BJ (cell line): ENCODE data around the gene RIOX2. TPM values are rescaled to one million over a fixed set of nuclear protein-coding genes. Genes with fewer than 3 reads are reported as not detected.
"Not testable (repeated sequence)": the region's sequence is repeated elsewhere in the genome, so short reads cannot be mapped to it uniquely, and the experiment has no call there.

ENCODE experiments used
- CTCF ChIA-PET: fragments of 350-600 bp; formaldehyde crosslinking; extraction: SDS; loops from one replicate; lab custom pipeline; 2021; ENCODE audit warnings: antibody characterized with exemption, inconsistent platforms; lab: Yijun Ruan, JAX
- POLR2A ChIA-PET: fragments of 300-600 bp; sonication (Branson Sonifier 250); formaldehyde crosslinking; extraction: SDS; loops from one replicate; lab custom pipeline; 2021; ENCODE audit warnings: antibody characterized with exemption; lab: Charles Lee
- DNase-seq: peaks from one replicate; pipeline ENCODE4 v3.0.0-alpha.2; 2011; ENCODE audit warnings: low read depth
- H3K27me3 ChIP-seq: 2 replicates; pipeline ENCODE4 v1.6.0; 2011; ENCODE audit warnings: low read length; ENCODE audit not compliant: control insufficient read depth, insufficient read depth
- H3K36me3 ChIP-seq: 2 replicates; pipeline ENCODE4 v1.5.1; 2011; ENCODE audit warnings: low read length; ENCODE audit not compliant: control insufficient read depth, insufficient read depth
- H3K4me3 ChIP-seq: 2 replicates; pipeline ENCODE4 v1.5.1; 2011; ENCODE audit warnings: low read depth, mild to moderate bottlenecking, control low read depth, low read length
- polyA plus RNA-seq: library from polyadenylated mRNA; depleted of rRNA; stranded (reverse); fragments of >200 nt; gene quantifications from 2 replicates; pipeline ENCODE4 v1.2.3, GENCODE V29; 2011
- TF ChIP-seq, protein P1 (sequence below): IDR thresholded peaks from 2 replicates; pipeline ENCODE4 v1.5.1; 2011; ENCODE audit warnings: low read depth, mild to moderate bottlenecking, control low read depth, inconsistent platforms, low read length, moderate library complexity; ENCODE audit not compliant: insufficient read depth

Gene RIOX2
- polyA plus RNA-seq, 1 experiment, result 19.6 TPM

DNA sequence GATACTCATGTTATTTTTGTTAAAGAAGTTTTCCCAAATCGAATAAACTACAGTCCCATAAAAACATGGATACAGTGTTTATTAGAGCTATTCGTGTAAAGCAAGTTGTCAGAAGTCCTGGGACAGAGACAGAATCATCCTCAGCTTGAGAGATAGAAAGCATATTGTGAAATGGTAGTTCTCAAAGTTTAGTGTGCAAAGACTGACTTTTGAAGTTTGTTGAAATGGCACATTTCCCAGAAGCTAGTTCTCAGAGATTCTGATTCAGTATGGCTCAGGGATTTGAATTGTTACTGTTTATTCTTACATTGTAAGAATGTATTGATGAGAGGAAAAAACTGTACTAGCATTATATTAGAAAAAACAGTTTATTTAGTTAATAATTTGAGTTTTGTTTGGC, 40.7 kb upstream of the RIOX2 start:
- POLR2A ChIA-PET, result no interaction called here
- no peak for DNase-seq
- TF ChIP-seq, protein P1, sequence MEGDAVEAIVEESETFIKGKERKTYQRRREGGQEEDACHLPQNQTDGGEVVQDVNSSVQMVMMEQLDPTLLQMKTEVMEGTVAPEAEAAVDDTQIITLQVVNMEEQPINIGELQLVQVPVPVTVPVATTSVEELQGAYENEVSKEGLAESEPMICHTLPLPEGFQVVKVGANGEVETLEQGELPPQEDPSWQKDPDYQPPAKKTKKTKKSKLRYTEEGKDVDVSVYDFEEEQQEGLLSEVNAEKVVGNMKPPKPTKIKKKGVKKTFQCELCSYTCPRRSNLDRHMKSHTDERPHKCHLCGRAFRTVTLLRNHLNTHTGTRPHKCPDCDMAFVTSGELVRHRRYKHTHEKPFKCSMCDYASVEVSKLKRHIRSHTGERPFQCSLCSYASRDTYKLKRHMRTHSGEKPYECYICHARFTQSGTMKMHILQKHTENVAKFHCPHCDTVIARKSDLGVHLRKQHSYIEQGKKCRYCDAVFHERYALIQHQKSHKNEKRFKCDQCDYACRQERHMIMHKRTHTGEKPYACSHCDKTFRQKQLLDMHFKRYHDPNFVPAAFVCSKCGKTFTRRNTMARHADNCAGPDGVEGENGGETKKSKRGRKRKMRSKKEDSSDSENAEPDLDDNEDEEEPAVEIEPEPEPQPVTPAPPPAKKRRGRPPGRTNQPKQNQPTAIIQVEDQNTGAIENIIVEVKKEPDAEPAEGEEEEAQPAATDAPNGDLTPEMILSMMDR, result no peak
- Histone ChIP-seq H3K27me3 (no peaks in the 10 kb centered on the region), H3K36me3 (no peaks in the 10 kb centered on the region), H3K4me3 (no peak overlapping the region)
- CTCF ChIA-PET, result interaction anchor here (0.6 to 5.0 kb wide), 4 partner anchors 10 to 220 kb away, joined by 3 to 45 read pairs (median 4); no protein-coding TSS in a partner anchor

DNA sequence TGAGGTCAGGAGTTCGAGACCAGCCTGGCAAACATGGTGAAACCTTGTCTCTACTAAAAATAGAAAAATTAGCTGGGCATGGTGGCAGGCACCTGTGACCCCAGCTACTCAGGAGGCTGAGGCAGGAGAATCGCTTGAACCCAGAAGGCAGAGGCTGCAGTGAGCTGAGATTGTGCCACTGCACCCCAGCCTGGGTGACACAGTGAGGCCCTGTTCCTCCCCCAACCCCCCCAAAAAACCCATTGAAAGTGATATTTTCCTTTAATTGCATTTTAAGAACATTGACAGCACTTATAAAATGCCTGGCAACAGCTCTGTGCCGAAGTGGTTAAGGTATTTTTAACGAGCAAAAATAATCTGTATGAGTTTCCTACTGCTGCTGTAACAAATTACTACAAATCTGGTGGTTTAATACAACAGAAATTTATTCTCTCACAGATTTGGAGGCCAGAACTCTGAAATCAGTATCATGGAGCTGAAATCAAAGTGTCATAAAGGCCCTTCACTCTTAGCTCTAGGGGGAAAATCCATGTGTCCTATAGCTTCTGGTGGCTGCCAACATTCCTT, 38.7 kb upstream of the RIOX2 start:
- H3K4me3 ChIP-seq, POLR2A ChIA-PET, H3K36me3 ChIP-seq, H3K27me3 ChIP-seq, DNase-seq: not testable (repeated sequence)
- CTCF ChIA-PET, result interaction anchor here (0.6 to 5.0 kb wide), 2 partner anchors 12 to 217 kb away, joined by 4 to 45 read pairs; no protein-coding TSS in a partner anchor

DNA sequence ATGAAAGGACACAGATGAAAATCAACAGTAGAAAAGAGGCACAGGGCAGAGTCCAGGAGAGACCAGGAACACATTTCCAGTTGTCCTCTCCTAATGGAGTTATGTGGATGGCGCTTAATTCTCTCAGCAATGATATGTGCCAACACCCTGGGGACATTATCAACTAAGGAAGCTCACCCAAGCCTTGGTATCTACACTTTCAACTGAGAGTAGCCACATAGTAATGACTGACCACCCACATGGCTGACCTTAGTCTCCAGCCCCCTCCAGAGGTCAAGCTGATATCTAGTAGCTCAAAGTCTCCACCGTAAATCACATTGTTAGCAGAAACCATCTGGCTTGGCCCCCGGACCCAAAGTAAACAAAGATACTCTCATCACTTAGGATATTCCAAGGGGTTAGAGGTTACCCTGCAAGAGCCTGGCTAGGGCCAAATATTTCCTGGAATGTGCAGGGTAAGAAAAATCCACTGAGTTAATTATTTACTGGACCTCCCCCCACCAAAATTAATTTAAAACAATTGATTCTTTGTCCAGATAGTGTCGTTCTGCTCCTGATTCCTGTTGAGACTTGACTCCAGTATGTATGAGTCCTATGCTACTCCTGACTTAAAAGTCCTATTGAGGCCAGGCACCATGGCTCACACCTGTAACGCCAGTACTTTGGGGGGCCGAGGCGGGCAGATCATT, 38.1 kb upstream of the RIOX2 start:
- TF ChIP-seq, protein P1, result no peak
- CTCF ChIA-PET, result interaction anchor here (5.0 kb wide), 1 partner anchor 13 kb away, joined by 45 read pairs; no protein-coding TSS in a partner anchor

DNA sequence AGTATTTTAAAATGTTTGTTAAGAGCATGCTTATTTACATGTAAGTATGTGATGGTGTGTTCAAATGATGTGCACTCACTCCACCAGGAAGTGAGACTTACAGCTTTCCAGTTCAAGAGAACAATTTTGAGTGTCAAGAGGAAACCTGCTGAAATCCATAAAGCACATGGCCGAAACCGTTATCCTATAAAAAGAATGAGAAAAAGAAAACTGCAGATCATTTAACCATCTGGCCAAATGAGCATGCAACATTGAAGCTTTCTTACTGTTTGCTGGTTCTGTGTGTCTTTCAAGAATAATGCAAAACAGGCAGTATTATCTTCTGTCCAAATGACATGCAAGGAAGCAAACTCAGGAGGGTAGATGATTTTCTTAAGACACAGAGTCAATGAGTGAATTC, 36.6 kb upstream of the RIOX2 start:
- no peak overlapping the region for H3K4me3 ChIP-seq
- TF ChIP-seq, protein P1, result no peak
- ChIA-PET POLR2A (no interaction called here), CTCF (interaction anchor here (2.1 kb wide), 1 partner anchor 14 kb away, joined by 11 read pairs; no protein-coding TSS in a partner anchor)
- H3K36me3 ChIP-seq, result no peaks in the 10 kb centered on the region
- no peaks in the 10 kb centered on the region for H3K27me3 ChIP-seq
- no peak for DNase-seq

More for the DNA sequence above, 38.1 kb upstream of the RIOX2 start:
- H3K27me3 ChIP-seq, result no peaks in the 10 kb centered on the region
- H3K36me3 ChIP-seq, result no peaks in the 10 kb centered on the region
- no peak for DNase-seq
- H3K4me3 ChIP-seq, result no peak overlapping the region
- POLR2A ChIA-PET, result no interaction called here

DNA sequence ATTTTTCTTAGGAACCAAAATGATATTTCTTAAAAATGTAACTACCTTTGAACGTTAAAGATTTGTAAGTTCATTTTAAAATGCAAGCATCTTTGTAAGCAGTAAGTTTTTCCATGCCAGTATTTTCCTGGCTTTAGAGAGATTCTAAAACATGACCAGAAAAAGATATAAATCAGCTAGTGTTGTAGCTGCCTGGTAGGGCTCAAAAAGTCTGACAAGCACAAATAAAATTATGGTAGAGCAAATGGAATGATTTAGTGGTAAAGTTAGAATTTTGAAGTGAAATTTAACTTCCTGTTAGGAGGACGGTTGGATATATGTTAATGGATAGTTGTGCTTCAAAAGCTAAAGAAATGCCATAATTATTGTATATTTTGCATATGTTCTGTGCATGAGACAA, 33.2 kb upstream of the RIOX2 start:
- no peak for DNase-seq
- Histone ChIP-seq H3K27me3 (no peaks in the 10 kb centered on the region), H3K4me3 (no peak overlapping the region), H3K36me3 (no peaks in the 10 kb centered on the region)
- ChIA-PET POLR2A (no interaction called here), CTCF (interaction anchor here (0.6 kb wide), 1 partner anchor 18 kb away, joined by 3 read pairs; no protein-coding TSS in a partner anchor)
- TF ChIP-seq, protein P1, result no peak
